Measurements from ENCODE around the gene MOB1B. TPM values are rescaled to one million over a fixed set of nuclear protein-coding genes. Genes with fewer than 3 reads are reported as not detected.

Gene MOB1B
- total RNA-seq, 1 donor from 2014 or later = 13.0 TPM

Other genes with a start within 250 kb of the MOB1B start
- 2.7 TPM for gene JCHAIN, start 235.9 kb upstream of the MOB1B start, total RNA-seq
- gene UTP3, start 213.8 kb upstream of the MOB1B start, total RNA-seq = 15.7 TPM
- gene RUFY3, start 180.4 kb upstream of the MOB1B start, total RNA-seq = 71.2 TPM
- 35.1 TPM for gene GRSF1, start 62.5 kb upstream of the MOB1B start, total RNA-seq
- 10.3 TPM for gene DCK, start 91.3 kb downstream of the MOB1B start, total RNA-seq

Measured in vagina (tissue), 1 donor.